ENCODE measurements around the gene GIMAP1.
"Not testable (repeated sequence)": the region's sequence is repeated elsewhere in the genome, so short reads cannot be mapped to it uniquely, and the experiment has no call there.

Gene GIMAP1

DNA sequence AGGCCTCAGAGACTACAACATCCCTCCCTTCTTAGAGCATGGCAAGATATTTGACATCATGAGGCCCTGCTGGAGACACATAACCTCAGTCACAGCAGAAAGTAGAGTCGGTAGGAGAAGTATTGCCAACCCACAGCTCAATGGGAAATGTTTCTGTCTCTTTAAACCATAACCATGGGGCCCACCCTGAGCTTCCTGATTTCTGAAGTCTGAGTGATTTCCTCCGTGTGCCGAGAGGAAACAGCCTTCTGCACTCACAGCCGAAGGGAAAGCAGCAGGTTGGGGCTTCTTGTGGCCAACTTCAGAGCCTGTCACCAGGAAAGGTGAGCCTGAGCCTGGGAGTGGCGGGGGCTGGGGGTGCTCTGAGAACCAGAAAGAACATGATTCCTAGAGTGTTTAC, at the start of gene GIMAP1:
Gene GIMAP1, plus strand, starts transcription at position 246 of the 400 bp plus-strand sequence. CDS start 2,435 bp downstream, outside the sequence.
- peak; percentile 29 to 43 for DNase-seq (ENCODE audit: low read depth in 1 of 2, low spot score in 1 of 2)

DNA sequence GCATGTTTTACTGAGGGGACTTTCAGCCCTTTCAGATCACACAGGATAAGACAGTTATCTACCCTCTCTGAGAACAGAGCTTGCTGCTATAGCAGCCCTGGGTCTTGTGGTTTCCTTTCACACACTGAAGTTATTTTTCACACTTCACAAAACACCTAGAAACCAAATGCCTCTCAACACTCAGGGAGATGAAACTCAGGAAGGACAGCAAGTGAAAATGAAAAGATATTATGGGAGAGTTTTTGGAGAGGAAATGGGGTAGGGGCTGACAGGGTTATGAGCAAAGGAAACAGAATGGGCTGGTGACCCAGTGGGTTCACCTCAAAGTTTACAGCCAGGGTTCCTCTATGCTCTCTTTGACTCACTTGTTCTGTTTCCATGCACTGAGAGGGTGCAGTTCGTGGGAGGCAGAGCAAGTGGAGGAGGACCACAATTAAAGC, 47.9 kb upstream of the GIMAP1 start:
- peak; percentile 24 for DNase-seq (ENCODE audit: low read depth in 1 of 2, low spot score in 1 of 2)

DNA sequence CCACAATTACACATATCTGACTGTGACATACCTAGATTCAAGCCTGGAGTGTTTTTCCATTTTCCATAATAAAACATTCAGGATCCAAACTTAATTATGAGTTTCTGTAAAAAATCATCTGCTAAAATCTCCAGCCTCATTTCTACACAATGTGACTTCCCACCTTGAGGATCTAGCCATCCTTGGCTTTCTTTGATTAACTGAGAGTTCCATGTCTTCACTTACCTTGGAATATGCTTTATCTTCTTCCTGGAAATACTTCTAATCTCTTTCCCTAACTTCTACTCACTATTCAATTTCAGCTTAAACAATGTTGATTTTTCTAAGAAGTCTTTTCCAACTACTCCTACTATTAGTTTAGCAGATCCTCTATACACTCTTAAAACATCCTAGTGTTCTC, 47.4 kb upstream of the GIMAP1 start:
- DNase-seq (ENCODE audit: low read depth in 1 of 2, low spot score in 1 of 2) = no peak

DNA sequence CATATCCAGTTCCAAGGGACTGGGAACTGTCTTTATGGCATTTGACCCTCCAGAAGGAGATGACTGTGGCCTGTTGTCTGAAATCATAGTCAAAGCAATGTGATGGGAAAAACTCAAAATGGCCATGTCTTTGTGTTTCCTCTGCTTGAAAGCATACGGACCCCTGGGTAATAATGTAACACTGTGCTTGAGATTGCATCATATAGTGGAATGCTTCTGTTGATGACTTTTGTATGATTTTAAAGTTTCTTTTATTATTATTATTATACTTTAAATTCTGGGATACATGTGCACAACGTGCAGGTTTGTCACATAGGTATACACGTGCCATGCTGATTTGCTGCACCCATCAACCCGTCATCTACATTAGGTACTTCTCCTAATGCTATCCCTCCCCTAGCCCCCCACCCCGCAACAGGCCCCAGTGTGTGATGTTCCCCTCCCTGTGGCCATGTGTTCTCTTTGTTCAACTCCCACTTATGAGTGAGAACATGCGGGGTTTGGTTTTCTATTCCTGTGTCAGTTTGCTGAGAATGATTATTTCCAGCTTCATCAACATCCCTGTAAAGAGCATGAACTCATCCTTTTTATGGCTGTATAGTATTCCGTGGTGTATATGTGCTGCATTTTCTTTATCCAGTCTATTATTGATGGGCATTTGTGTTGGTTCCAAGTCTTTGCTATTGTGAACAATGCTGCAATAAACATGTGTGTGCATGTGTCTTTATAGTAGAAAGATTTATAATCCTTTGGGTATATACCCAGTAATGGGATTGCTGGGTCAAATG, 44.4 kb upstream of the GIMAP1 start:
- DNase-seq (ENCODE audit: low read depth in 1 of 2, low spot score in 1 of 2) = not testable (repeated sequence)

DNA sequence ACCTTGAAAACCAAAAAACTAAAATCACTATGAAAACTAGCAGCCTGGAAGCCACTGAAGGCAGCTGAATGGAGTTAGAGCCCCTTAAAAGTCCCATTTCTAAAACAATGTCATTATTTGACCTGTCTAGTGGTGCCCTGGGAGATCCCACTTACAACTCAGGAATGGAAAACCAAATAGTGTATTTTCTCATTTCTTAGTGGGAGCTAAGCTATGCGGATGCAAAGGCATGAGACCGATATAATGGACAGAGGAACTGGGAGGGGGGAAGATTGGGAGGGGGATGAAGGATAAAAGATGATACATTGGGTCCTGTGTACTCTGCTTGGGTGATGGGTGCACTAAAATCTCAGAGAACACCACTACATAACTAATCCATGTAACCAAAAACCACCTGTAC, 40.7 kb upstream of the GIMAP1 start:
- no peak for DNase-seq (ENCODE audit: low read depth in 1 of 2, low spot score in 1 of 2)

DNA sequence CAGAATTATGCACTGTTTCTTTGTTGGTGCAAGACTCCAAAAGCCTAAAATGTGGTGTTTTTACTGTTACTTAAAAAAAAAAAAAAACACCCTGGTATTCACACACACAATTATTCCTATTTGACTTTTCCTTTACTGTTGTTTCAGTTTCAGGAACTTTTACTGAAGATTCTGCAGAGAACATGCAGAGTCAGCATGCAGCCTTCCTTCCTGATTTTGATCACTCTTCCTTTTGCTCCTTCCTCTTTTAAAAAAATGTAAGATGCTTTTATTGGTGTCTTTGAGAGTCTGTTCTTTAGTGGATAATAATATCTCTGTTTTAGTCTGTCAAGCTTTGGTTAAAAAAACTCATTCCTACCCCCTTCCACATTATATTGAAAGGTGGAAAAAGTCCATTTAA, 40.1 kb upstream of the GIMAP1 start:
- not testable (repeated sequence) for DNase-seq (ENCODE audit: low read depth in 1 of 2, low spot score in 1 of 2)

DNA sequence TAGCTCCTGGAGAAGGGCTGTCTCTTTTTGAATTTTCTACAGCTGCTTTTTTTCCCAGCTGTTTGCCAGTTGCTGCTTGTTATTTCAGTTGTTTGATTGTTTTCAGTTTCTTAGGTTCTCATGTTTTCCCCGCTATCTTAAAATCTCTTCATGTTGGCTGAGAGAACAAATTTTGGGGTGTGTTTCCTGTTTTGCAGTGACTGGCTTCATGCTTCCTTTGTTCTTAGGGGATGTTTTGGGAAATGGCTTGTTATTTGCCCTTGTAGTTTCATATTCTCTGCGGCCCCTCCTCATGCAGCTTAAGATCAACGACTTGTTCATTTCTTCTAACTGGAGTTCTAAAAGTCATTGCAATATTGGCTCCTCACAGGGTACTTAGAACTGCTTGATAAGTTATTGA, 39.6 kb upstream of the GIMAP1 start:
- DNase-seq (ENCODE audit: low read depth in 1 of 2, low spot score in 1 of 2) = not testable (repeated sequence)

DNA sequence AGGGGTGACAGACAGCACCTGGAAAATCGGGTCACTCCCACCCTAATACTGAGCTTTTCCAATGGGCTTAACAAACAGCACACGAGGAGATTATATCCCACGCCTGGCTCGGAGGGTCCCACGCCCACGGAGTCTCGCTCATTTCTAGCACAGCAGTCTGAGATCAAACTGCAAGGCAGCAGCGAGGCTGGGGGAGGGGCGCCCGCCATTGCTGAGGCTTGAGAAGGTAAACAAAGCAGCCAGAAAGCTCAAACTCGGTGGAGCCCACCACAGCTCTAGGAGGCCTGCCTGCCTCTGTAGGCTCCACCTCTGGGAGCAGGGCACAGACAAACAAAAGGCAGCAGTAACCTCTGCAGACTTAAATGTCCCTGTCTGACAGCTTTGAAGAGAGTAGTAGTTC, 37.8 kb upstream of the GIMAP1 start:
- DNase-seq (ENCODE audit: low read depth in 1 of 2, low spot score in 1 of 2) = peak in 1 of 2 donors; percentile 19

DNA sequence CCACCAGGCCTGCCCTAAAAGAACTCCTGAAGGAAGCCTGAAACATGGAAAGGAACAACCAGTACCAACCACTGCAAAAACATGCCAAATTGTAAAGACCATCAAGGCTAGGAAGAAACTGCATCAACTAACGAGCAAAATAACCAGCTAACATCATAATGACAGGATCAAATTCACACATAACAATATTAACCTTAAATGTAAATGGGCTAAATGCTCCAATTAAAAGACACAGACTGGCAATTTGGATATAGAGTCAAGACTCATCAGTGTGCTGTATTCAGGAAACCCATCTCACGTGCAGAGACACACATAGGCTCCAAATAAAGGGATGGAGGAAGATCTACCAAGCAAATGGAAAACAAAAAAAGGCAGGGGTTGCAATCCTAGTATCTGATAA, 36.0 kb upstream of the GIMAP1 start:
- not testable (repeated sequence) for DNase-seq (ENCODE audit: low read depth in 1 of 2, low spot score in 1 of 2)

DNA sequence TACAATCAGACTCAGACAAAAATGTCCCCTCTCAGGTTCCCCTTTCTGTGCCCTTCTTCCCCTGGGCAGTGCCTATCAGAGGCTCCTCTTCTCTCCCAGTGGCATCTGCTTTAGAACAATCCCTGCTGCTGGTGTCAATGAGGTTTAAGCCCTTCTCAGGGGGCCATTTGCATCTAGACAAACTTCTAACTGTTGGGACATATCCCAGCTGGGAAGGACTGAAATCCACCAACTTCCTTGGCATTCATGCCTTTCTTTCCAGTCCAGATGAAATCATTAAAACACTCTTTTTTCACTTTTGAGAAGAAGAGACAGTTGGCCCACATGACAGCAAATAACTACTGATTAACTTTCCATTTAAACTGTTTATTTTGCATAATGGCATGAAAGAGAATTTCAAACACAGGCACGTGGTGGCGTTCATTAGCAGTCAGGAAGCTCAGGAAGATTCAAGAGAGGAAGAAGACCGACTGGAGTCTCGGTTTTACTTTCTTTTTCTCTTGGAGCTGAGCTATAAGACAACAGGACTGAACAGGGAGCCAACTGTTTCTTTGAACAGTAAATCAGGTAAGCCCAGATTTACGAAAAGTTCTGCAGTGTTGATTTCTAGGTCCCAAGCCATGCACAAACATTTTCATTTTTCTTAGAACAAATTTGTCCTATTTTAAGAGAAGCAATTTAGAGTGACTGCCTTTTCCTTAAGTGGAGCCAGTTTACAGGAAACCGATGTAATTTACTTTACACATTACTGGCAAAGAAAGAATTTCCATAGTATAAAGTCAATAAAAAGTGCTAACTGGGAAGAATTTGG, 31.0 kb upstream of the GIMAP1 start, which contains the start of gene GIMAP2:
Gene GIMAP2, plus strand, starts transcription at position 488 of the 811 bp plus-strand sequence. CDS start 1,354 bp downstream, outside the sequence.
- no peak for DNase-seq (ENCODE audit: low read depth in 1 of 2, low spot score in 1 of 2)

DNA sequence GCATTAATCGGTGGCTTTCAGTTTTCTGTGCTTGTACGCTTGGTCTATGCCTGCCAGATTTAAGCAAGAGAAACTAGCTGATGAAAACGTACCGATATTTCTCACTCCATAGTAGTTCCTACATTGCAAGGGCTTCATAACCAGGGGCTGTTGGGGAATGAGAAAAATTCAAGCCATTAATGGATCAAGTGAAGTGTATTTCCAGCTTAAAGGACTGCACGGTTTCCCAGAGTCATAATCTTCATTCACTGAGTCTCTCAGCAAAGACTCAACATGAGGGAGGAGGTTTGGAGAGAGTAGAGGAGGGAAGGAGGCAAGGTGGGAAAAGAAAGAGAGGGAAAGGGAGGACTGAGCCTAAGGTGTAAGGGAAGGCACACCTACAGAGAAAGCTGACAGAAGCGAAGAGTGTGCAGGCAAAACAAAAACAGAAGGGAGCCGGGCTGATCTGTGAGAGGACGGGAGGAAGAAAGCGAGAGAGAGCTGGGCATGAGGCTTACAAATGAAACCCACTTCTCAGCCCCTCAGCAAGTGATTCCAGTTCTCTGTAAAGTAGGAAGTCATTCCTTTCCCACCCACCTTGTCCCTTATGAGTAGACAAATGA, 30.3 kb upstream of the GIMAP1 start:
- no peak for DNase-seq (ENCODE audit: low read depth in 1 of 2, low spot score in 1 of 2)

DNA sequence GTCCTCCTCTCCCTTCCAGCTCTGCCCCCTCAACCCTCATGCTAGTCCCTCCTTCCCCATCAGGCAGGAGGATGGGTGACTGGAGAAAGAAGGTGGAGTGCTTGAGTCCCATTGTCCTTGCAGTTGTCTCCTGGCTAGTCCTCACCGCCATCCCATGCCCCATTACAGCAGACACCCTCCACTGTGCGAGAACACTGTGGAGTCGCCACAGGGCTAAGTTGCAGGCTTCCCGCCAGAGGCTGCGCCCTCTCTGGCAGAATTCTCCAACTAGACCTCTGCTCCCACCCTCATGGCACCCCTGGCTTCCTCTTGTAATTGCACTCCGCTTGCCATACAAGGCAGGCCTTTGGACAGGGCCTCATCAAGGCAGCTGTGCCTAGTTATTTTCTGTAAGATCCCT, 27.8 kb upstream of the GIMAP1 start:
- no peak for DNase-seq (ENCODE audit: low read depth in 1 of 2, low spot score in 1 of 2)

DNA sequence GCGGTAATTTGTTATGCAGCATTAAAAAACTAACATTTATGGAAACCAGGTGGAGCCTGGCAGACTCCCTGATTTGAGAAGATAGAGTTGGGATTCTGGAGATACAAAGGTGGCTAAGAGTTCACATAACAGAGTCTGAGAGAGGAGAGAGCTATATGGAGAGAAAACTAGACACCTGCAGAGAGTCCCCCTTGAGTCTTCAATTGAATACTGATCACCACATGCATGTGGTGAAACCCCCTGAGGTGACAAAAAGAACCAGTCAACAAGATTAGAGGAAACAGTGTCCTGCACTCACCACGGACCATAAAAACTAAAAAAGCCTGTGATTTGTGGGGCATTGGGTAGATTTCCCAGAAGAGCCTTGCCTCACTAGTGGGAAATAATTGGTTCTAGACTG, 20.8 kb upstream of the GIMAP1 start:
- no peak for DNase-seq (ENCODE audit: low read depth in 1 of 2, low spot score in 1 of 2)

DNA sequence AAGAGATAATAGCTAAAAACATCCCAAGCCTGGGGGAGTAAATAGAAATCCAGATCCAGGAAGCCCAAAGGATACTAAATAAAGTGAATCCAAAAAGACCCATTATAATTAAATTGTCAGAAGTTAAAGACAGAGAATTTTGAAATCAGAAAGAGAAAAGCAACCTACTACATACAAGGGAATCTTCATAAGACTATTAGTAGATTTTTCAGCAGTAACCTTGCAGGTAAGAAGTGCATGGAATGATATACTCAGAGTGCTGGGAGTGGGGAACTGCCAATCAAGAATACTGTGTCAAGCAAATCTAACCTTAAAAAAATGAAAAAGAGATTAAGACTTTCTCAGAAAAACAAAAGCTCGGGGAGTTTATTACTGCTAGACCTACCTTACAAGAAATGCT, 13.2 kb upstream of the GIMAP1 start:
- no peak for DNase-seq (ENCODE audit: low read depth in 1 of 2, low spot score in 1 of 2)

DNA sequence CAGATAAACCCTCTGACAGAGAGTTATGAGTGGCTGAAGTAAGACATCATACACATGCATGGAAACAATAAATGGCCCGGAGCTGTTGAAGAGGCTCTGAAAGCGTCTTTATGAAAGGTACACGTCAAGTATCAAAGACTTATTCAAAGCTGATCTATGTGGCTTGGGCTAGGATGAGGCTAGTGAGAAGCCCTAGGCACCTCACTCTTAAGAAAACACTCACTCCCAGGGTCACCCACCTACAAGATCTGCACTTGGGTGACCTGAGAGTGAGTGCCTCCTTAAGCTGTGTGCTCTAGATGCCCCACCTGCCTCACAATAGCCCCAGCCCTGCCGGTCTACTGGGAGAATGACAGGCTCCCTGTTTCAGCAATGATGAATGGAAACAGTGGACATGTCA, 1.1 kb upstream of the GIMAP1 start:
- DNase-seq (ENCODE audit: low read depth in 1 of 2, low spot score in 1 of 2) = no peak

DNA sequence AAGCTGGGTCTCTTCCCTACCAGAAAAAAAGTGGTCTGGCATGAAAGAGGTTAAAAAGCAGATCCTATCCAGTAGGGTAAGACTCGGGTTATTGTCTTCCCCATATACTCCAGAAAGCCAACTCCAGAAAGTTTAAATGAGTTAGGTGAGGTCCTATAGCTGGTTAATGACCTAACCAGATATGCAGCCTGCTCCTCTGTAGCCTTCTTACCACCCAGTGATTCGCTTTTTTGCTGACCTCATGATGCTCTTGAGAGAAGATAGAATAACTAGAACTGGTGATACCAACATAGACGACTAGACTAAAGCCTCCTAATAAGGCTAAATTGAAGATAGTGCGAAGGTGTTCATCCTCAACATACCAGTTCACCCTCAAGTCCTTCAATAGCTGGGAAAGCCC, 675 bp upstream of the GIMAP1 start:
- no peak for DNase-seq (ENCODE audit: low read depth in 1 of 2, low spot score in 1 of 2)

DNA sequence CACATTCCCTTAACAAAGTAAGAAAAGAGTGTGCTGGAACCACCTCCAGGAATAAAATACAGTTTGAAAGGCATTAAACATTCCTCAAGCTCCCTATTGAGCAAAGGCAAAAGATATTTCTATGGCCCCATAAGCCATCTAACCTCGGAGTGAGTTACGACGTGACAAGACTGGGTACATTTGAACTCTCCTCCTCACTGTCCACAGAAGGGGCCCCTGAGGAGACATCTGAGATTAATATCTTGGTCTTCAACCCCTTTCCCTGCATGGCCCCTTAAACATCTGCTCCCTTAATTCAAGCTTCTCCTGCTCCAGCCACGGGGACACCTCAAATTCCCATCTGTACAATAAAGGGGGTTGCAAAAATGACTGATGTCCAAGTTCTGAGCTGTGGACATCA, 526 bp downstream of the GIMAP1 start:
- DNase-seq (ENCODE audit: low read depth in 1 of 2, low spot score in 1 of 2) = no peak

DNA sequence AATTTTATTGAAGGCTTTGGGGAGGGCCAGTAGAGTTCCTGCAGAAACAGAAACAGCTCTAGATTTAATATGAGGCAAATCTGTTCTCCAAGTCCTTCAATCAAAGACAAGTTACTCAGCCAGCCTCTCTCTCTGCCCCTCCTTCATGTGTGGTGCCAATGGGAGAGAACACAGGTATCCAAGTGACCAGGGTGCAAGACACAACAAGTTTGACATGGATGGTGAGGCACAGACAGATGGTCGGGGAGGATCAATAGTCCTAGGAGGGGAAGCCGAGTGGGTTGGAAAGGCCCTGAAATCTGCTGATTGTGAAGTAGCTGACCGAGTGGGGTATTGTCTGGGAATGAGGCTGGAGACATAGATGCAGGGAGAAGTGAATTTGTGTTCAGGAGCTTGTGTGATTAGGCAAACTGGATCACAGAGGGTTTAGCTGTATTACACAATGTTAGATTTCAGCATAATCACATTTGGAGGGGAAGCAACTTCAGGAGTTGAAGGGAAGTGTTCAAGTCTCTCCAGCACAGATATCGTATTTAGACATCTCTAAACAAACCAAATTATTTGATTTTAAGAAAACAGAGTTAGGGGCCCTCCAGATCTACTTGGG, 1.5 kb downstream of the GIMAP1 start:
- DNase-seq (ENCODE audit: low read depth in 1 of 2, low spot score in 1 of 2) = no peak

DNA sequence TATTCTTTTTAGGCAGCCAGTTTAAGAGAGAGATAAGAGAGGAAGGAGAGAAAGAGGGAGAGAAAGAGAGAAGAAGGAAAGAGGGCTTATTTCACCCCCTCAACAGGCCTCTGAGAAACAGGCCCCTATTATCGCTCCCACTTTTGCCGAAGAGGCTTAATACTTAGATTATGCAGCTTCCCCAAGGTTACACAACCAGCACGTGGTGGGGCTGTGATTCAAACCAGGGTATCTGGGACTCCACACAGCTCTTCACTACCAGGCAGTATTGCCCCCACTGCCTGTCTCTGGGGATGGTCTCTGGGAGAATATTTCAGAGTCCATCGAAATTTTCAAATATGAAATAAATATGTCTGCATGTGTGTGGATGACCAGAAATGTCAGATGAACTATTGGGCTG, 3.0 kb downstream of the GIMAP1 start:
- DNase-seq (ENCODE audit: low read depth in 1 of 2, low spot score in 1 of 2) = no peak

DNA sequence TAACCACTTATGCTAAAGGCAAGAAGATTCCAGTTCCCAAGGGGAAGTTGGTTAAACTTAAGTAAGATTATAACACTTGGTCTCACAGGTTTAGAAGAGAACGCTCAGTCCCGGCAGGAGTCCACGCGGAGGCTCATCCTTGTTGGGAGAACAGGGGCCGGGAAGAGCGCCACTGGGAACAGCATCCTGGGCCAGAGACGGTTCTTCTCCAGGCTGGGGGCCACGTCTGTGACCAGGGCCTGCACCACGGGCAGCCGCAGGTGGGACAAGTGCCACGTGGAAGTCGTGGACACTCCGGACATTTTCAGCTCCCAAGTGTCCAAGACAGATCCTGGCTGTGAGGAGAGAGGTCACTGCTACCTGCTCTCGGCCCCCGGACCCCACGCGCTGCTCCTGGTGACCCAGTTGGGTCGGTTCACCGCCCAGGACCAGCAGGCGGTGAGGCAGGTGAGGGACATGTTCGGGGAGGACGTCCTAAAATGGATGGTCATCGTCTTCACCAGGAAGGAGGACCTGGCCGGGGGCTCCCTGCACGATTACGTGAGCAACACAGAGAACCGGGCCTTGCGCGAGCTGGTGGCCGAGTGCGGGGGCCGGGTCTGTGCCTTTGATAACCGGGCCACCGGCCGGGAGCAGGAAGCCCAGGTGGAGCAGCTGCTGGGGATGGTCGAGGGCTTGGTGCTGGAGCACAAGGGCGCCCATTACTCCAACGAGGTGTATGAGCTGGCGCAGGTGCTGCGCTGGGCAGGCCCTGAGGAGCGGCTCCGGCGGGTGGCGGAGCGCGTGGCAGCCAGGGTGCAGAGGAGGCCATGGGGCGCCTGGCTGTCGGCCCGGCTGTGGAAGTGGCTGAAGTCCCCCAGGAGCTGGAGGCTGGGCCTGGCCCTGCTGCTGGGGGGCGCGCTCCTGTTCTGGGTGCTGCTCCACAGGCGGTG, 3.8 kb downstream of the GIMAP1 start:
- no peak for DNase-seq (ENCODE audit: low read depth in 1 of 2, low spot score in 1 of 2)
